WI38 (cell line): ENCODE measurements around the gene RAPGEF4.

Source experiments
- H3K4me3 ChIP-seq: 2 replicates; pipeline ENCODE4 v1.5.1; 2011; ENCODE audit warnings: low read depth, mild to moderate bottlenecking, control low read depth, low read length
- CTCF ChIP-seq: IDR thresholded peaks from 2 replicates; pipeline ENCODE4 v1.5.1; 2012; ENCODE audit warnings: low read depth, mild to moderate bottlenecking, control low read depth, low read length

RAPGEF4 gene

GRCh38 chr2:173027181-173028128 is 291.8 kb downstream of the RAPGEF4 start:
- TF ChIP-seq CTCF = peak; percentile 49
- H3K4me3 ChIP-seq = no peak overlapping the region

- TF ChIP-seq CTCF = no peak
- no peak overlapping the region for H3K4me3 ChIP-seq
Observed at GRCh38 chr2:173028141-173028540, 292.5 kb downstream of the RAPGEF4 start.

GRCh38 chr2:173028671-173029070 is 293.0 kb downstream of the RAPGEF4 start:
- no peak overlapping the region for H3K4me3 ChIP-seq
- TF ChIP-seq CTCF = no peak

- TF ChIP-seq CTCF = no peak
- no peak overlapping the region for H3K4me3 ChIP-seq
Observed at GRCh38 chr2:173030561-173031490, 295.2 kb downstream of the RAPGEF4 start.

- TF ChIP-seq CTCF = no peak
- no peak overlapping the region for H3K4me3 ChIP-seq
Observed at GRCh38 chr2:173032032-173032431, 296.4 kb downstream of the RAPGEF4 start.

GRCh38 chr2:173033084-173033483 is 297.4 kb downstream of the RAPGEF4 start:
- TF ChIP-seq CTCF = no peak
- no peak overlapping the region for H3K4me3 ChIP-seq
